HG03175 (cell line): ENCODE results near the gene ZFYVE9.
"Not testable (repeated sequence)": the region's sequence is repeated elsewhere in the genome, so short reads cannot be mapped to it uniquely, and the experiment has no call there.

ENCODE experiments used
- ATAC-seq: cut with Tn5 transposase; IDR thresholded peaks from one replicate; pipeline ENCODE4 v1.9.1; 2021; ENCODE audit warnings: mild to moderate bottlenecking, moderate library complexity; ENCODE audit not compliant: unreplicated experiment

ZFYVE9 gene

GRCh38 chr1:52182874-52183400 lies 41.0 kb downstream of the ZFYVE9 start:
- no peak for ATAC-seq

- no peak for ATAC-seq
Observed at GRCh38 chr1:52186449-52186848, 44.6 kb downstream of the ZFYVE9 start.

- ATAC-seq, result no peak
Observed at GRCh38 chr1:52189898-52190480, 48.1 kb downstream of the ZFYVE9 start.

- ATAC-seq, result no peak
Observed at GRCh38 chr1:52190500-52191252, 48.8 kb downstream of the ZFYVE9 start.

- ATAC-seq, result no peak
Observed at GRCh38 chr1:52191395-52191965, 49.6 kb downstream of the ZFYVE9 start.

GRCh38 chr1:52192024-52192423 lies 50.1 kb downstream of the ZFYVE9 start:
- no peak for ATAC-seq

- ATAC-seq, result no peak
Observed at GRCh38 chr1:52192436-52192835, 50.5 kb downstream of the ZFYVE9 start.

GRCh38 chr1:52193985-52194384 lies 52.1 kb downstream of the ZFYVE9 start:
- ATAC-seq, result no peak

GRCh38 chr1:52195161-52195560 lies 53.3 kb downstream of the ZFYVE9 start:
- ATAC-seq, result no peak

- no peak for ATAC-seq
Observed at GRCh38 chr1:52203935-52204625, 62.2 kb downstream of the ZFYVE9 start.

GRCh38 chr1:52204696-52205095 lies 62.8 kb downstream of the ZFYVE9 start:
- no peak for ATAC-seq

GRCh38 chr1:52206686-52207085 lies 64.8 kb downstream of the ZFYVE9 start:
- not testable (repeated sequence) for ATAC-seq

- ATAC-seq, result no peak
Observed at GRCh38 chr1:52209429-52209828, 67.5 kb downstream of the ZFYVE9 start.

- ATAC-seq, result no peak
Observed at GRCh38 chr1:52210044-52210443, 68.2 kb downstream of the ZFYVE9 start.

- ATAC-seq, result no peak
Observed at GRCh38 chr1:52216907-52217458, 75.1 kb downstream of the ZFYVE9 start.

GRCh38 chr1:52225174-52225573 lies 83.3 kb downstream of the ZFYVE9 start:
- ATAC-seq, result no peak

- no peak for ATAC-seq
Observed at GRCh38 chr1:52229494-52229893, 87.6 kb downstream of the ZFYVE9 start.

GRCh38 chr1:52233463-52233862 lies 91.6 kb downstream of the ZFYVE9 start:
- no peak for ATAC-seq

GRCh38 chr1:52234014-52234413 lies 92.1 kb downstream of the ZFYVE9 start:
- no peak for ATAC-seq

- ATAC-seq, result no peak
Observed at GRCh38 chr1:52234708-52235107, 92.8 kb downstream of the ZFYVE9 start.

GRCh38 chr1:52235646-52236045 lies 93.8 kb downstream of the ZFYVE9 start:
- ATAC-seq, result no peak
